Inflammatory macrophage treated with lipopolysaccharide for 4 hours (primary cell): Measurements from ENCODE around the gene CETN1.
A peak's percentile ranks its signal among the peaks of the same experiment; 100 is the strongest.

Source experiments
- DNase-seq: peaks from one replicate; pipeline ENCODE4 v3.0.0-alpha.2; 2020

CETN1 gene

DNA sequence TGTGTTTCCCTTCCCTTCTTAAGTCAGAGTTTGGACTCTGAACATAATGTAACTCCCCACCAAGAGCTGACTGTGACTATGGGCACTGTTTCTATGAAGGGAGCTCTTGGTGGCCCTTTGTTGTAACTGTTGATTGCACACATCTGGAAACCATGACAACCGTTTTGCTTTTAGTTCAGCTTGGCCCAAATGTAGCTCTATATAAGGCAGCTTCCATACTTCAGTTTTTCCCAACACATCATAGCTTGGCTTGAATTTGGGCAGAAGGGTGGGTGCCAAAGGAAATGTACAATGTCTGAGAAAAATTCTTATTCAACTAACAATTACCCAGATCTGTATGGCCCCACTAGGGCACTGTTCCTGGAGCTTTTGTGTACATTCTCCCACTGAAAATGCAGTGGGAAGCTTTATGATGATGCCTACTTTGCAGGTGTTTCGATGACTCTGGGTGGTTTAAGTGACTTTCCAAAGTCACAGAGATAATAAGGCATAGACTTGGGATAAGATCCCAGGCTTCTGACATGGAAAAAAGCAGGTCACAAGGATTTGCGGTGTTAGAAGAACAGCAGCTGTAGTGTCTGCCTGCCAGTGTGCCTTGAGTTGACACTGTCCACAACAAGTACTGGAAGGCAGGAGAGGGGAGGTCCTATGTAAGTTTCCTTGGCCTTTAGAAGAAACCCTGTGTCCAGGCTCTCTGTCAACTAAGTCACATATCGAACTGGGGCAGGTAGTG is 2.4 kb upstream of the CETN1 start:
- DNase-seq: no peak

DNA sequence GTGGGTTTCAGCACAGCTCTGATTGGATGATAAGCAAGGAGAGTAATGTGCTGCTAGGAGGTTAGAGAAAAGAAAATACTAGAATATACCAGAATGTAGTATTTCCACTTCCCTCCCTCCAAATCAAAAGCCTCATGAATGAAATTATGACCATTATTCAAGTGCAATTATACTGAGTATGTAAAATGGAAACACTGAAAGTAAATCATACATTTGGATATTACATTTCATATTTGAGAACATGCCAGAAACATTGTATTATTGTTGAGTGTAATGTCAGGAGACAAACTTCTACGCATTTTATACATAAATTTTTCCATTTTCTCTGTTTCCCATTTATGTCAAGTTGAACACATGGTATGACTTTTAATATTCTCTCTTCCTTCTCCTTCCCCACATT is 942 bp upstream of the CETN1 start:
- no peak for DNase-seq

DNA sequence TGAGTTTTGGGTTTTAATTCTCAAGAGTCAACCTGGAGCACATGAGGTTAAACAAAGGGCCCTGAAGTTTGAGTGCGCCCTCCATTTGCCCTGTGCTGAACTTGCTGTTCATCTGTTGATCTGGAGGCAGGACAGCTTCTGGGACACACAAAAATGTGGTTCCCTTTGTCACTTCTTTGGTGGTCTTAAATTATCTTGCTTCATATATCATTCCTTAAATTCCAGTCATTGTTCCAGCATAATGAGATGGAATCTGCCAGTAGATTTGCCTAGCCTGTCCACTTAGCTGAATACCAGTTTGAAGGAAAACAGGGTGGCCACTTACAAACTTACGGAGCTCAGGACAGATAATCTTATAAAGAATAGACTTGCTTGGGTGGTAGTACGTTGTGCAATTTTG is 916 bp downstream of the CETN1 start:
- DNase-seq: no peak

DNA sequence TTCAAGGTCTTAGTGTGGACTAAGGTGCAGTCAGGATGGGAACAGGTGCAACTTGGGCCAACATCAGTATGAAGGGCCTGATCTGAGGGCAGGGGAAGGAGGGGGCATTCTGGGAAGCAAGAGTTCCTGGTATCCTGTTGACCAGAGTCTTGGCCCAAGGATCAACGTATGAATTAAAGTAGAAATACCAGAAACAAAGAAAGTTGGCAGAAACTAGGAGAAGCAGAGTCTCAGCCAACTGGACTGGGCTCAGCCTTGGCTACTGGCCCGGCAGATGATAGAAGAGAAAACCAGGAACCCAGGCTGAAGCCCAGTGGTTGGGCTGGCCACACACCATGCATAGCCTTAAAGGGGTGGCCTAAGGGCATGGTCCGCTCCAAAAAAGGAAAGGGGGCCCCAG is 2.3 kb downstream of the CETN1 start:
- no peak for DNase-seq

DNA sequence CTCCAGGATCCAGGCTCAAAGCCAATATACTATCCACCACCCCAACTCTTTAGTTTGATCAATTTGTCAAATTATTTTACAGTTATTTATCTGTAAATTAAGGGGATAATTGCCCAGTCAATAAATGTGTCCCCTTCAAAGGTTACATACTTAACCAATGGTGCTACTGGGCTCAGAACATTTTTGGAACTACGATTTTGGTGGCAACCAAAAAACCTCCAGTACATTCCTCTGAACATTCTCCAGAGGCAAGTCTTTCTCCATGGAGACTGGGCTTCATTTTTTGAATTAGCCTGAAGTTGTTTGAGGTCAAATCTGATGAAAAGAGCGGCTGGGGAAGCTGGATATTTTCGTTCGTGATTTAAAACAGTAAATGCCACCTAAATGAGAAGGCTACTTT is 14.9 kb downstream of the CETN1 start:
- DNase-seq: no peak

DNA sequence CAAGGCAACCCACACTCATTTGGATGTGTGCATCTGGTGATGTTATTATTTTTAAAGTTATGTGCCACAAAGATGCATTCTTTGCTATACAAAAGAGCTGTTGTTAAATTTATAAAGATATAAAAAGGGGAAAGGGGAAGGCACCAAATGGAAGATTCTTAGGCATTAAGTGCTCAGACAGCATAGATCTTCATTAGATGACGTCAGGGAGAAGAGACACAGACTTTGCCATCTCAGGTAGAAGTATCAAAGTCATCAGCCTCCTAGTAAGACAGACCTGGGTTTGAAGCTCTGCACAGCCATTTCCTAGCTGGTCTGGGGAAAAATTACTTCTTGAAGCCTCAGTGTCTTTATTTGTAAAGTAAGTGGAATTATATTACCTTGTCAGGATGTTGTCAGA is 15.4 kb downstream of the CETN1 start:
- no peak for DNase-seq

DNA sequence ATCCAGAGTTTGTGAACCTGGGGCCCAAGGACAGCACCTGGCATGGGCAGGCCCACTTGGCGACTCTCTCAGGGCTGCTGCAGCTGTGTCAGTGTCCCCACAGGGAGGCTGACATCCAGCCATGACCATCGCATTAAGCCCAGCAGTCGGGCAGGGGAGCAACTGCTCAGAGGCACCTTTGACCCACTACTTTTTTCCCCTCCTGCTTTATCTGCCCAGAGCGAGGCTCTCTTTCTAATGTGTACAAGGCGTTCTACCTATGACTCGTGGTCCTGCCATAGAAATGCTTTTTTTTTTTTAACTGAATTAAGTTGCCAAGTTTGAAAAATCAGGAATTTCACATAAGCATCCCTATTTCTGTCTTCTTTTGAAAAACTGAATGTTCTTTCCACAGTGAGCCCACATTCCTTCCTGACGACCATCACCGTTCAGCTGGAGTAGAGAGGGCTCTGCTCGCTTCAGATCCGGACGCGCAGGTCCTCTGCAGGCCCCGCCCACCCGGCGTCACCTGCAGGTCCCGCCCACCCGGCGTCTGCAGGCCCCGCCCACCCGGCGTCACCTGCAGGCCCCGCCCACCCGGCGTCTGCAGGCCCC is 16.2 kb downstream of the CETN1 start:
- DNase-seq: no peak

DNA sequence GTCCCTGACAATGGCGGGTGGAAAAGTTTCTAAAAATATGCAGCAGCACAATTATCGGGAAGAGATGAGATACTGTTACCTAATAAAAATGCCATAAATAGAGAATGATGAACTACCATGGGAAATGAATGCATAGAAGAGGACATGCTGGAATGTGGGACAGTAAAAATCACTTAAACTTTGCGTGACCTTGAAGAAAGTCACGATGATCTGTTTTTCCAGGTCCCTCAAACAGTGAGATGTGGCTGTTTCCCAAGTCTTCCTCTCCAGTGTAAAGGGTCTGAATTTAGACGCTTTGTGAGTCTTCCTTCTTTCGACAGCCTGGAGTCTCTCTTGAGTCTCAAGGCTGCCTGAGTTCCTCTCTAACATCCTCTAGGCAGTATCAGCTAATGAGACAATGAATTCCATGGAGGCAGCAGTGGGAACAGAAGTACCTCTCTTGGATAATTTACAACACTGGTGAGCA is 18.0 kb downstream of the CETN1 start:
- no peak for DNase-seq

DNA sequence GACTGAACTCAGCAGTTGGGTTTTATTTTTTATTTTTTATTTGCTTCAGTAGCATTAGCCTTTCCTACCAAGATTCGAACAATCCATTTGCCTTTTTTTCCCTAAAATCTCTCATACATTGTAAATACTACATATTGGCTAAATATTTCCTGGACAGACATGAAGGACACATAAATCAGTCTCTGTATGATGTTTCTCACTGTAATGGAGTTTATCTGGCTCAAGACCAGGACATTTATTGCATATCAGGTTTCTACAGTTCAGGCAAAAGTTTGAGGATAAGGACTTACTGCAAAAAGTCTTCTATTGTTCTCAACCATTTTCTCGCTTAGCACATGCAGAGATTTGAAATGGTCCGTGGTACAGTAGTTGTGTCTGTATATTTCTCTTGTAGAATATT is 19.9 kb downstream of the CETN1 start:
- DNase-seq: no peak

DNA sequence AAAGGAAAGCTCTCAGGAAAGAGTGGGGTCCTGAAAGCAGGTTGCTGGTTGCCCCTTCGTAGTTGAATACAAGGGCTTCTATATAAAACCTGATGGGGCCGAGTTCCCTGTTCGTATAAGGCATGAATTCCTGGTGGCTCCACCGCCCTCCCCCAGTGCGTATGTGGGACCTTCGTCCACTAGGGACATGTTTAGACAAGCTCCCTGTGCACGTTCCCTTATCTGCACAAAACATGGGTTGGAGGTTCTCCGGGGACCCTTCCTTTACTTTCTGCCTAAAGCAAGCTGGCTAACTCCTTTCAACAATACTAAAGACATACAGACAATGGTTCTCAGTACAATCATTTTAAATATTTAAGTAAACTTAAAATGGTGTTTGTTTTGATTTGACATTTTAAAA is 24.6 kb downstream of the CETN1 start:
- DNase-seq: no peak

DNA sequence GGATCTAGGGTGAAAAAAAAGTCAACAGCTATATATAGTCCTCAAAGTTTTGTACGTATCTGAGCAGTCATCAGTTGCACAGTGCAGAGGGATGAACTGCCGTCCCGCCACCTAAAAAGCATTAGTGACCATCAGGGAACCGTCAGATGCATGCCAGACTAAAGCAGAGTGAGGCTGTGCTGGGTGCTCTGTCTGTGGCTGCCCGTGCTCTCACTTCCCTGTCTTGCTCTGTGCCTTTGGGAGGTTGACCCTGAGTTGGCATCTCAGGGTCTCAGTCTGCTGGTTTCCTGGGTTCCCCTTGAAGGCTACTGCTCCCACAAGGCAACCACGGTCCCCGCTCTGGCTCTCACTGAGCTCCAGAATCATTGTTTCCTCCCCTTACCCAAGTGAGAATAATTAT is 27.8 kb downstream of the CETN1 start:
- DNase-seq: no peak

DNA sequence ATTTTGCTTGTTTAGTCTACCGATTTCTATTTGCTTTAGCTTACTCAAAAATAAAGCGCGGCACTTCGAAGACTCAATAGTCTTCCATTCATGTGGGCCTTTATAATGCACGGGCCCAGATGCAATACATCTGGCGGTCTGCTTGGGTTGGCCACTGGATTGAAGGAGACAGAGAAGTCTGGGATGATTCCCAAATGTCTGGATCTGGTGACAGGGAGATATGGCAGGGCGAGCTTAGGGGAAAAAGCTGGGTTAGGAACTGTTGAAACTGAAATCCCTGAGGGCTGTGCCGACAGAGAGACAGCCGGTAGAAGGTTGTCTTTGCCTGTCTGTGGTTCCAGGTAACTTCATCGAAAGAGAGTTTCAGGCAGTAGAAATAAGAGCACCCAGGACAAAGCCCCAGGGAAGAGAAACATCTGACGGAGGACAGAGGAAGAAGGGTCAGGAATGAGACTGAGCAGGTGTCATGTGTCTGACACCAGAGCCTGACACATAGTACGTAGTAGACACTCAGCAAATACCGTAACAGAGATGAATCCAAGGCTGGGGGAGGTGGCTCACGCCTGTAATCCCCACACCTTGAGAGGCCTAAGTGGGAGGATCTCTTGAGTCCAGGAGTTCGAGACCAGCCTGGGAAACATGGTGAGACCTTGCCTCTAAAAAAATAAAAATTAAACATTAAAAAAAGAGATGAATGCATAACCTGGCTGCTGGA is 30.2 kb downstream of the CETN1 start:
- no peak for DNase-seq

DNA sequence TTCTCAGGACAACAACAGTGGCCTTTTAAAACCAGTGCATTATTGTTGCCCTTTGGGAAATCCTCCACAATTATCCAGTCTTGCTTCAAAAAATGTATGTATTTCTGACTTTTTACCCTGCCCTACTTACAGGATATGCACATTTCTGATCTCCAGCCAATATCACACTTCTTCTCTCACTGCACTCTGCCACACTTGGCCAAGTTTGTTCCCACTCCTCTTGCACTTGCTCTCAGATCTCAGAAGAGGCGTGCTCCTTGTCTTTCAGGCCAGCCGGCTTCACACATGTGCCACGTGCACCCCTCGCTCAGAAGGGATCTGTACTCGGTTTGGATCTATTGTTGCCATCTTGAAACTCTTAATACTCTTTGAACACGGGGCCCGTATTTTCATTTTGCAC is 32.0 kb downstream of the CETN1 start:
- DNase-seq: no peak

DNA sequence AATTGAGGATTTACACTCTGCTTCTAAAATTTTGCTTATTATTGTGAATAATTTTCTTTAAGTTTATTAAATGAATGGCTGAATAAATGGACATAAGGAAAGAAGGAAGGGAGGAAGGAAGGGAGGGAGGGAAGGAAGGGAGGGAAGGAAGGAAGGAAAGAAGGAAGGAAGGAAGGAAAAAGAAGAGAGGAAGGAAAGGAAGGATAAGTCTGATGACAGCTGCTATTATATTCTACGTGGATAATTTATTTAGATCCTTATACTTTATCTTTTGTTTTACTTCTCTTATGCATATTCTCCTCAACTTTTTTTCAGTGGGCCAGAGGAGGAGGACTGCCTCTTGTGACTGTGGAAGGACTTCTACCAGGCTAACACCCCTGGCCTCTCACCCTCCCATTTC is 34.0 kb downstream of the CETN1 start:
- DNase-seq: no peak

DNA sequence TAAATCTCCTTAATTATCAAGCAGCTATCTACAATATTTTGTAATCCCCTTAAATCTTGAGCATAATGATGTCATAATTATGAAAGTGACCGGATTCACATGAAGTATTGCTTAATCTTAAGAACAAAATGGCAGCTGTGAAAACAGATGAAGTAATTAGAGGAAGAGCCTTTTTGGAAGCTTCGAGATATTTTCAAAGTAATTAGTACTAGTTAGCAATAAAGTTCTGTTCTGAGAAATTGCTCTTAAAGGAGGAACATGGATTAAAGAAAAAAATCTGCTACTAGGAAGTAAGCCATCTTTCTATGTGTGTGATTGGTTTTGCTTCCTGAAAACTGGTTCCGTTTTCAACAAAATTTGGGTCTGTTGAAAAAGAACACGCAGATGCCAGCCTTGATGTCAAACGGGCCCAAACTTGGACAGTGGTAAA is 34.9 kb downstream of the CETN1 start:
- DNase-seq: peak; percentile 85

DNA sequence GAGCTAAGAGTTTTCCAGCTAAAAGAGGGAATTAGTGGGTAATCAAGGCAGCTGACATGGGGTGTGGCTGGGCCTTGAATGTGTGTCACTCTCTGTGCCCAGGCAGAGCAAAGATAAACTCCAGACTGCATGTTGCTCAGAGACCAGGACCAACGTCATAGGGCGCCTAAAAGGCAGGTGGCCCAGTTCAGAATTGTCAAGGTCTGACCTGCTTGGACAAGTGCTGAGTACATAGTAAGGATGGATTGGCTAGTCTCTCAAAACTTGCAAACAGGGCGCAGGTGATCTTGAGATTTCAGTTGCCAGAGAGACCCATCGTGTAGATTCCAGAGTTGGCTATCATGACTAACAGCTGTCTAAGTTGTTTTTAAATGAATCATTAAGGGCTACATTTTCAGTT is 35.6 kb downstream of the CETN1 start:
- no peak for DNase-seq

DNA sequence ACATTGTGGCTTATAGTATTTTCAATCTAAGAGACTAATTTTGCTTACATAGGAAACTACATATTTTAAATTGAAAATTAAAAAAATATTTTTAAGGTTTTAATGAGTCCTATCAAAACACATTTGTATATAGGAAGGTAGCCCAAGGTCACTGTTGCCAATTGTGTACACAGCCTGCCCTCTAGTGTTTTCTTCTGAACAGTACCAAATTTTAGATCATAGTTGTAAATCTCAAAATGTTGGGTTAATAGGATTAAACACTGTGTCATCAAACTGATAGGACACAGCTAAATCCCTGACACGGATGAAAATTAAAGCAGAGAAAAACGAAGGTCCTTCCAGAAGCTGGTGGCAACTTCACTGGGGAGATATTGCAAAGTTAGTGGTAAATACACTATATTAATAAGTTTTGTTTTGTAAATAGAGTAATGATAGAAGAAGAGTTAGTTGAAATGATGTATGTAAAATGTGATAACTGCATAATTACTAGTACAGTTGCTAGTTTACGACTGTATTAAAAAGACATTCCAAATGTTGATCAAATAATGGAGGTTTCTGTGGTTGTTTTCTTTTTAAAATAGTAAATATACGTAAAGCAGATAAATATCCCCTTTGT is 36.3 kb downstream of the CETN1 start:
- peak; percentile 67 for DNase-seq

DNA sequence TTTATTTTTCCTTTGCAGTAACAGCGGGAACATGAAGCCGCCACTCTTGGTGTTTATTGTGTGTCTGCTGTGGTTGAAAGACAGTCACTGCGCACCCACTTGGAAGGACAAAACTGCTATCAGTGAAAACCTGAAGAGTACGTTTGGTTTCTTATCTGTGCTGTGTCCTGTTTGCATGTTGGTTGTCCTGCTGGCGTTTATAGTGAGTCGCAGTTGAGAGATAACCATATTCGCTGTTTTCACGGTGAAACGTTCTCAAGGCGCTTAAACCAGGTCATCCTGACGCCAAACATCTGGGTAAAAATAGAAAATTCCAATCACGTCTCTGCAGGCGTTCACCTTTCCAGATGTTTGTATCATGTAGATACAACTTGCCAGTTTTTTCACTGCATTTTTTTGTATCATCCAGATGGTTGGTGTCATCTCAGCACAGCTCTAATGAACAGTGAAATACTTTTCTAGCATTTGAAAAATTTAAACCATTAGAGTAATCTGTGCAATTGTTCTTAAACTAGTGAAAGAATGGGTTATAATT is 37.9 kb downstream of the CETN1 start:
- no peak for DNase-seq

DNA sequence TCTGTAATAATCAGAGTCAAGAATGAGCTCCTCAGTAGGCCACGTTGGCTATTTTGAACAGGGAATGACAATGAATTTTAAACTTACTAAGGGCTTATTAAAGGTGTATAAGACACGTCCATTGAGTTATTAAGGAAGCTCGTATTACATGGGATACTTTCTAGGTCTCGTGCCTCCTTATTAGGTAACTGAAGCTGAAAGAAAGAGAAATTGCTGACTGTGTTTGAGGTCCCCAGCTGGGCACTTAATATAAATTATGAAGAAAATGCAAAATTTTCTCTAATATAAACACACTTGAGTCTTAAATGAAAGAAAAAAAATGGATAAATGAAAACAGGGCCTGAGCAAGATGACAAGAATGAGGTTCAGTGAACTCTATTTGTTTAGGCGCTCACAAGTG is 38.4 kb downstream of the CETN1 start:
- DNase-seq: no peak

DNA sequence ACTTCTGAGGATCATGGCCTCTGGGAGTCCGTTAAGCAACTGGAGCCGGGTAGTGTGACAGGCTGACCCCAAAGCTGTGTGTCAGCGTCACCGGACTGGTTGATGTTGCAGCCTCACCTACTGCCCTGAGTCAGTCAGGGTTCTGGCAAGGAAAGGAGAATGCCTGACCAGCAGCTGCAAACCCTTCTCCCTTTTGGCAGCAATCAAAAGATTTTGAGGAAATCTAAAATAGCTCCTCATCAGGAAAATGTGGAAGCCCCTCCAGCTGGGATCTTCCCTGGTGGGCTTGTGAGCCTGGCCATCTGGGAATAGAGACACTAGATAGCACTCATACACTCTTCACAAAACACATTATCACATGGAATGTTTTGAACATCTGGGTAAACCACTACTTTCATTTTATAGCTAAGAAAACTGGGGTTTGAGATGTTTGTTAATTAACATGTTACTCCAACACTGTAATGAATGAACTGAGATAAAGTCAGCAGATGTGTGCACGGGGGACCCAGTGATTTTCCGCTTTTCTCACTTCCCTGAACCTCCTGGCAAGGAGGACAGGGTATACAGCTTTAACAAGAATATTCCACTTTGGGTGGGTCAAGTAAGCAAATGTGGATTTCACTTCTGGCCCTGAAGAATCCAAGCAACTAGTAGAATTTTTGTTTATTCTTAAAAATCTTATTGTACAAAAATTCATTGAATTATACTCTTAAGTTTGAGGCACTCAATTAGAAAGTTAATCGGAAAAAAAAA is 41.3 kb downstream of the CETN1 start:
- DNase-seq: no peak

DNA sequence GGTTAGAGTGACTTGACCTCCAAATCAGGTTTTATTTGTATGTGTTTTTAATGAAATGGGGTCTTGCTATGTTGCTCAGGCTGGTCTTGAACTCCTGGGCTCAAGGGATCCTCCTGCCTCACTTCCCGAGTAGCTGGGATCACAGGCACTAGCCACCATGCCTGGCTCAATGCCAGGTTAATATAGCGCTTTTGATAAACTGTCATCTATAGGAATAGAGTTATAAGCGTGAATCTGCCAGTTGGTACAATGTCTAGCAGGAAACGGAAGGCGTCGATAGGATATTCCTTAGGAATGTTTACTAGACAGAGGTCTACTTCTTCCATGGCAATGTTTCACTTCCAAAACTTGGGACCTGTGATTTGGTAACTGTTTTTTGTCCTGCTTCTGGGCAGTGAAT is 42.1 kb downstream of the CETN1 start:
- no peak for DNase-seq

DNA sequence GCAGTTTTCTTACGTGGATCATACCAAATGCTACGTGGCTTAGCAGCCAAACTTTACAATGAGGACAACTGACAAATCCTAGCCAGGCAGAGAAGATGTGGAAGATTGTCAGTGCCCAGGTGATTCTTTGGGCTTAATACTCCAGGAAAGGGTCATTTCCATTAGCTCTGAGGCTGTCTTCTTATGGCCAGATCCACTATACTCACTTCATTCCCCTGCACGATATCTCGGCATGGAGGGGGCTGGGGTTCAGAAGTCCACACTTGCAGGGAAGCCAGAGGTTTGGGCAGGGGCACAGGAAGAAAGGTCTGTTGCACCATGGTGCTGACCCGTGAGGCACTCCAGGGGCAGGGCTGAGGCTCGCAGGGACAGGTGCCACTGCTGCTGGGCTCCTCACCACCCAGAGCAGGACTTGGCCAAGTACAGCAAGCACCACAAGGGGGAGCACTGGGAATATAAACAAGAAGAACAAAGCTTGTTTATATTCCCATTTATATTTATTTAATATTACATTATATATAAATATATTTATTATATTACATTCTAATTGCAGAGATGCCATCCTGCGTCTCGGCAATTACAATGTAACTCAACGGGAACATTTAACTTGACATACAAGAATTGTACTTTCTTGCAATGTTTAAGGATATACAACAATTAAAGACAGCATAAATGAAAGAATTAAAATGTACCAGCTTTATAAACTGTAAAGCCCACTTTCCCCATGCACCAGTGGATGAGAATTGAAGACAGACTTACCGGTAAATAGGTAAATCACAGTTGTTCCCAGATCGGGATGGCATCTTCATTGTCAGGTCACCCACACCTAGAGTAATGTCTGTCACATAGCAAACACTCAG is 43.8 kb downstream of the CETN1 start:
- DNase-seq: peak; percentile 63
